HEK293 (cell line): Measurements from ENCODE around the gene C5AR2.

Experiments
- CTCF ChIA-PET: fragments of 350-600 bp; formaldehyde crosslinking; extraction: SDS; loops from one replicate; lab custom pipeline; 2021; ENCODE audit warnings: antibody characterized with exemption; lab: Yijun Ruan, JAX
- POLR2A ChIA-PET: fragments of 300-600 bp; formaldehyde crosslinking; extraction: SDS; loops from one replicate; lab custom pipeline; 2020; ENCODE audit warnings: antibody characterized with exemption, inconsistent platforms; lab: Yijun Ruan, JAX
- H3K27ac ChIP-seq: fragments of 200-500 bp; sonication (Bioruptor generic); 2 replicates; pipeline ENCODE4 v1.5.1; 2014; ENCODE audit warnings: low read depth, low read length, control low read depth, inconsistent platforms; ENCODE audit errors: extremely low read depth
- H3K36me3 ChIP-seq, 2 experiments: fragments of 200-500 bp in 1 of 2; sonication (Bioruptor generic) in 1 of 2; 1 replicate in 1 of 2; 2 replicates in 1 of 2; pipeline ENCODE4 v1.5.1; 2014 to 2017; ENCODE audit warnings: inconsistent platforms in 2 of 2, low read length in 2 of 2; ENCODE audit not compliant: control insufficient read depth in 2 of 2, insufficient read depth in 1 of 2
- H3K4me1 ChIP-seq: fragments of 200-500 bp; sonication (Bioruptor generic); 2 replicates; pipeline ENCODE4 v1.5.1; 2014; ENCODE audit warnings: mild to moderate bottlenecking, low read length, inconsistent platforms; ENCODE audit not compliant: control insufficient read depth, insufficient read depth
- H3K4me3 ChIP-seq: 2 replicates; pipeline ENCODE4 v1.5.1; 2011; ENCODE audit warnings: low read depth, mild to moderate bottlenecking, control low read depth, low read length, moderate library complexity
- H3K9me3 ChIP-seq: fragments of 200-500 bp; sonication (Bioruptor generic); 2 replicates; pipeline ENCODE4 v1.5.1; 2014; ENCODE audit warnings: low read depth, low read length, inconsistent platforms; ENCODE audit not compliant: control insufficient read depth, insufficient read depth
- GLI4 ChIP-seq: fragments of 450-650 bp; formaldehyde crosslinking; IDR thresholded peaks from 2 replicates; pipeline ENCODE4 v1.5.1; 2016; ENCODE audit warnings: missing biosample characterization, missing genetic modification characterization
- GLIS1 ChIP-seq: fragments of 450-650 bp; formaldehyde crosslinking; IDR thresholded peaks from 2 replicates; pipeline ENCODE4 v1.5.1; 2016; ENCODE audit warnings: missing biosample characterization, missing genetic modification characterization
- HOXC10 ChIP-seq: sonication (generic); formaldehyde crosslinking; IDR thresholded peaks from 2 replicates; pipeline ENCODE4 v1.8.1; 2023; ENCODE audit warnings: mild to moderate bottlenecking, missing genetic modification reagents
- KLF1 ChIP-seq: fragments of 450-650 bp; formaldehyde crosslinking; IDR thresholded peaks from 2 replicates; pipeline ENCODE4 v1.5.1; 2016; ENCODE audit warnings: missing biosample characterization, missing genetic modification characterization
- KLF8 ChIP-seq: fragments of 450-650 bp; formaldehyde crosslinking; IDR thresholded peaks from 2 replicates; pipeline ENCODE4 v1.5.1; 2016; ENCODE audit warnings: missing biosample characterization, missing genetic modification characterization
- PRDM4 ChIP-seq: fragments of 450-650 bp; formaldehyde crosslinking; IDR thresholded peaks from 2 replicates; pipeline ENCODE4 v1.5.1; 2017; ENCODE audit warnings: missing biosample characterization, missing genetic modification characterization
- SALL2 ChIP-seq: fragments of 450-650 bp; formaldehyde crosslinking; IDR thresholded peaks from 2 replicates; pipeline ENCODE4 v1.5.0; 2017; ENCODE audit warnings: missing biosample characterization, mild to moderate bottlenecking, missing genetic modification characterization, borderline replicate concordance
- YY2 ChIP-seq: fragments of 450-650 bp; formaldehyde crosslinking; IDR thresholded peaks from 2 replicates; pipeline ENCODE4 v1.5.1; 2016; ENCODE audit warnings: missing biosample characterization, missing genetic modification characterization
- ZBTB21 ChIP-seq: fragments of 450-650 bp; formaldehyde crosslinking; IDR thresholded peaks from 2 replicates; pipeline ENCODE4 v1.5.1; 2017; ENCODE audit warnings: missing biosample characterization, missing genetic modification characterization
- ZFP69B ChIP-seq: fragments of 450-650 bp; formaldehyde crosslinking; IDR thresholded peaks from 2 replicates; pipeline ENCODE4 v1.5.1; 2016; ENCODE audit warnings: missing biosample characterization, missing genetic modification characterization
- ZIC2 ChIP-seq: fragments of 450-650 bp; formaldehyde crosslinking; IDR thresholded peaks from 2 replicates; pipeline ENCODE4 v1.5.1; 2016; ENCODE audit warnings: missing biosample characterization, missing genetic modification characterization
- ZNF112 ChIP-seq: fragments of 450-650 bp; formaldehyde crosslinking; IDR thresholded peaks from 2 replicates; pipeline ENCODE4 v1.5.0; 2017; ENCODE audit warnings: missing biosample characterization, missing genetic modification characterization
- ZNF140 ChIP-seq: fragments of 450-650 bp; formaldehyde crosslinking; IDR thresholded peaks from 2 replicates; pipeline ENCODE4 v1.5.1; 2016; ENCODE audit warnings: missing biosample characterization, missing genetic modification characterization
- ZNF157 ChIP-seq: fragments of 450-650 bp; formaldehyde crosslinking; IDR thresholded peaks from 2 replicates; pipeline ENCODE4 v1.5.1; 2016; ENCODE audit warnings: missing biosample characterization, missing genetic modification characterization
- ZNF169 ChIP-seq: fragments of 450-650 bp; formaldehyde crosslinking; IDR thresholded peaks from 2 replicates; pipeline ENCODE4 v1.5.1; 2016; ENCODE audit warnings: missing biosample characterization, missing genetic modification characterization
- ZNF175 ChIP-seq: fragments of 450-650 bp; formaldehyde crosslinking; IDR thresholded peaks from 2 replicates; pipeline ENCODE4 v1.5.1; 2016; ENCODE audit warnings: missing biosample characterization, missing genetic modification characterization
- ZNF248 ChIP-seq: fragments of 450-650 bp; formaldehyde crosslinking; IDR thresholded peaks from 2 replicates; pipeline ENCODE4 v1.5.1; 2017; ENCODE audit warnings: missing biosample characterization, missing genetic modification characterization
- ZNF302 ChIP-seq: fragments of 450-650 bp; formaldehyde crosslinking; IDR thresholded peaks from 2 replicates; pipeline ENCODE4 v1.5.1; 2016; ENCODE audit warnings: missing biosample characterization, missing genetic modification characterization, low read depth
- ZNF473 ChIP-seq: fragments of 450-650 bp; formaldehyde crosslinking; IDR thresholded peaks from 2 replicates; pipeline ENCODE4 v1.5.1; 2017; ENCODE audit warnings: missing biosample characterization, missing genetic modification characterization
- ZNF626 ChIP-seq: fragments of 450-650 bp; sonication (Bioruptor Pico); formaldehyde crosslinking; IDR thresholded peaks from 2 replicates; pipeline ENCODE4 v1.5.1; 2018; ENCODE audit warnings: missing biosample characterization, missing genetic modification characterization, inconsistent platforms
- ZNF645 ChIP-seq: fragments of 450-650 bp; formaldehyde crosslinking; IDR thresholded peaks from 2 replicates; pipeline ENCODE4; 2016; ENCODE audit warnings: missing biosample characterization, missing genetic modification characterization
- ZNF776 ChIP-seq: fragments of 450-650 bp; formaldehyde crosslinking; IDR thresholded peaks from 2 replicates; pipeline ENCODE4 v1.5.0; 2017; ENCODE audit warnings: missing biosample characterization, missing genetic modification characterization, borderline replicate concordance
- TF ChIP-seq, protein P1 (sequence below): fragments of 450-650 bp; formaldehyde crosslinking; IDR thresholded peaks from 2 replicates; pipeline ENCODE4 v1.5.1; 2016; ENCODE audit warnings: missing biosample characterization, missing genetic modification characterization, low read depth
- TF ChIP-seq, protein P2 (sequence below): fragments of 450-650 bp; formaldehyde crosslinking; conservative IDR thresholded peaks from 2 replicates; pipeline ENCODE4 v1.5.1; 2016; ENCODE audit warnings: low read depth, missing biosample characterization, missing genetic modification characterization
- TF ChIP-seq, protein P3 (sequence below): fragments of 450-650 bp; formaldehyde crosslinking; IDR thresholded peaks from 2 replicates; pipeline ENCODE4 v1.5.0; 2017; ENCODE audit warnings: missing biosample characterization, missing genetic modification characterization, borderline replicate concordance

The C5AR2 gene

GRCh38 chr19:47348819-47349795 is 17.1 kb downstream of the C5AR2 start, which contains the start of gene DHX34:
Gene DHX34, plus strand, starts transcription at chr19:47349315. Its CDS starts 3,716 bp downstream, at chr19:47353031.
- Histone ChIP-seq H3K9me3 (no peaks in the 10 kb centered on the region), H3K27ac (peak within 1 kb of the TSS; percentile 59; the same call in 1 of the 2 replicates), H3K4me3 (peak within 1 kb of the TSS; percentile 53), H3K4me1 (peaks cover 11% of the 10 kb centered on the region), H3K36me3 (peaks cover 22 to 25% of the 10 kb centered on the region in 2 experiments)
- POLR2A ChIA-PET, result interaction anchor here (0.5 to 2.1 kb wide), 37 partner anchors 9 to 481 kb away, joined by 3 to 20 read pairs (median 4); partner anchors contain the start of genes CCDC9, INAFM1 and NAPA
- CTCF ChIA-PET, result interaction anchor here (0.5 to 2.9 kb wide), 70 partner anchors 8 to 1599 kb away, joined by 3 to 36 read pairs (median 4); partner anchors contain the start of genes C5AR2 and KPTN
- no peak for TF ChIP-seq ZNF626 (tag by site-specific recombination)
- no peak for TF ChIP-seq HOXC10
- 0 out of 2 replicates have a peak, but pooled peaks have one; percentile 34 for TF ChIP-seq PRDM4 (tag by site-specific recombination)
- peak; percentile 78 for TF ChIP-seq KLF1 (tag by site-specific recombination)
- TF ChIP-seq ZBTB21 (tag by site-specific recombination), result no peak
- peak; percentile 88 for TF ChIP-seq YY2 (tag by site-specific recombination)
- peak; percentile 49; the same call in 1 of the 2 replicates for TF ChIP-seq GLI4
- 0 out of 2 replicates have a peak, but pooled peaks have one; percentile 38 for TF ChIP-seq ZNF645 (tag by site-specific recombination)
- TF ChIP-seq, protein P1, sequence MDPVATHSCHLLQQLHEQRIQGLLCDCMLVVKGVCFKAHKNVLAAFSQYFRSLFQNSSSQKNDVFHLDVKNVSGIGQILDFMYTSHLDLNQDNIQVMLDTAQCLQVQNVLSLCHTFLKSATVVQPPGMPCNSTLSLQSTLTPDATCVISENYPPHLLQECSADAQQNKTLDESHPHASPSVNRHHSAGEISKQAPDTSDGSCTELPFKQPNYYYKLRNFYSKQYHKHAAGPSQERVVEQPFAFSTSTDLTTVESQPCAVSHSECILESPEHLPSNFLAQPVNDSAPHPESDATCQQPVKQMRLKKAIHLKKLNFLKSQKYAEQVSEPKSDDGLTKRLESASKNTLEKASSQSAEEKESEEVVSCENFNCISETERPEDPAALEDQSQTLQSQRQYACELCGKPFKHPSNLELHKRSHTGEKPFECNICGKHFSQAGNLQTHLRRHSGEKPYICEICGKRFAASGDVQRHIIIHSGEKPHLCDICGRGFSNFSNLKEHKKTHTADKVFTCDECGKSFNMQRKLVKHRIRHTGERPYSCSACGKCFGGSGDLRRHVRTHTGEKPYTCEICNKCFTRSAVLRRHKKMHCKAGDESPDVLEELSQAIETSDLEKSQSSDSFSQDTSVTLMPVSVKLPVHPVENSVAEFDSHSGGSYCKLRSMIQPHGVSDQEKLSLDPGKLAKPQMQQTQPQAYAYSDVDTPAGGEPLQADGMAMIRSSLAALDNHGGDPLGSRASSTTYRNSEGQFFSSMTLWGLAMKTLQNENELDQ (tag by site-specific recombination), result no peak
- no peak for TF ChIP-seq ZNF112
- TF ChIP-seq SALL2, result no peak
- TF ChIP-seq ZNF302 (tag by site-specific recombination), result no peak
- no peak for TF ChIP-seq ZNF175 (tag by site-specific recombination)
- no peak for TF ChIP-seq ZNF473 (tag by site-specific recombination)
- TF ChIP-seq ZFP69B (tag by site-specific recombination), result peak; percentile 70
- TF ChIP-seq KLF8, result peak; percentile 90
- peak; percentile 97 for TF ChIP-seq GLIS1 (tag by site-specific recombination)
- TF ChIP-seq ZIC2 (tag by site-specific recombination), result peak; percentile 40
- TF ChIP-seq ZNF169 (tag by site-specific recombination), result no peak
- TF ChIP-seq ZNF248 (tag by site-specific recombination), result no peak
- no peak for TF ChIP-seq ZNF157 (tag by site-specific recombination)
- no peak for TF ChIP-seq ZNF776
- no peak for TF ChIP-seq ZNF140 (tag by site-specific recombination)
- TF ChIP-seq, protein P2, sequence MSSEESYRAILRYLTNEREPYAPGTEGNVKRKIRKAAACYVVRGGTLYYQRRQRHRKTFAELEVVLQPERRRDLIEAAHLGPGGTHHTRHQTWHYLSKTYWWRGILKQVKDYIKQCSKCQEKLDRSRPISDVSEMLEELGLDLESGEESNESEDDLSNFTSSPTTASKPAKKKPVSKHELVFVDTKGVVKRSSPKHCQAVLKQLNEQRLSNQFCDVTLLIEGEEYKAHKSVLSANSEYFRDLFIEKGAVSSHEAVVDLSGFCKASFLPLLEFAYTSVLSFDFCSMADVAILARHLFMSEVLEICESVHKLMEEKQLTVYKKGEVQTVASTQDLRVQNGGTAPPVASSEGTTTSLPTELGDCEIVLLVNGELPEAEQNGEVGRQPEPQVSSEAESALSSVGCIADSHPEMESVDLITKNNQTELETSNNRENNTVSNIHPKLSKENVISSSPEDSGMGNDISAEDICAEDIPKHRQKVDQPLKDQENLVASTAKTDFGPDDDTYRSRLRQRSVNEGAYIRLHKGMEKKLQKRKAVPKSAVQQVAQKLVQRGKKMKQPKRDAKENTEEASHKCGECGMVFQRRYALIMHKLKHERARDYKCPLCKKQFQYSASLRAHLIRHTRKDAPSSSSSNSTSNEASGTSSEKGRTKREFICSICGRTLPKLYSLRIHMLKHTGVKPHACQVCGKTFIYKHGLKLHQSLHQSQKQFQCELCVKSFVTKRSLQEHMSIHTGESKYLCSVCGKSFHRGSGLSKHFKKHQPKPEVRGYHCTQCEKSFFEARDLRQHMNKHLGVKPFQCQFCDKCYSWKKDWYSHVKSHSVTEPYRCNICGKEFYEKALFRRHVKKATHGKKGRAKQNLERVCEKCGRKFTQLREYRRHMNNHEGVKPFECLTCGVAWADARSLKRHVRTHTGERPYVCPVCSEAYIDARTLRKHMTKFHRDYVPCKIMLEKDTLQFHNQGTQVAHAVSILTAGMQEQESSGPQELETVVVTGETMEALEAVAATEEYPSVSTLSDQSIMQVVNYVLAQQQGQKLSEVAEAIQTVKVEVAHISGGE (tag by site-specific recombination), result peak; percentile 71
- TF ChIP-seq, protein P3, sequence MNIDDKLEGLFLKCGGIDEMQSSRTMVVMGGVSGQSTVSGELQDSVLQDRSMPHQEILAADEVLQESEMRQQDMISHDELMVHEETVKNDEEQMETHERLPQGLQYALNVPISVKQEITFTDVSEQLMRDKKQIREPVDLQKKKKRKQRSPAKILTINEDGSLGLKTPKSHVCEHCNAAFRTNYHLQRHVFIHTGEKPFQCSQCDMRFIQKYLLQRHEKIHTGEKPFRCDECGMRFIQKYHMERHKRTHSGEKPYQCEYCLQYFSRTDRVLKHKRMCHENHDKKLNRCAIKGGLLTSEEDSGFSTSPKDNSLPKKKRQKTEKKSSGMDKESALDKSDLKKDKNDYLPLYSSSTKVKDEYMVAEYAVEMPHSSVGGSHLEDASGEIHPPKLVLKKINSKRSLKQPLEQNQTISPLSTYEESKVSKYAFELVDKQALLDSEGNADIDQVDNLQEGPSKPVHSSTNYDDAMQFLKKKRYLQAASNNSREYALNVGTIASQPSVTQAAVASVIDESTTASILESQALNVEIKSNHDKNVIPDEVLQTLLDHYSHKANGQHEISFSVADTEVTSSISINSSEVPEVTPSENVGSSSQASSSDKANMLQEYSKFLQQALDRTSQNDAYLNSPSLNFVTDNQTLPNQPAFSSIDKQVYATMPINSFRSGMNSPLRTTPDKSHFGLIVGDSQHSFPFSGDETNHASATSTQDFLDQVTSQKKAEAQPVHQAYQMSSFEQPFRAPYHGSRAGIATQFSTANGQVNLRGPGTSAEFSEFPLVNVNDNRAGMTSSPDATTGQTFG, result no peak
